ENCODE data around the gene ATP1A4. TPM values are rescaled to one million over a fixed set of nuclear protein-coding genes. Genes with fewer than 3 reads are reported as not detected.

ATP1A4 gene
- total RNA-seq, 1 experiment from 2014 or later = not detected

GRCh38 chr1:160219062-160219929 is 67.9 kb downstream of the ATP1A4 start:
- intact Hi-C loops (cut with micrococcal nuclease; ENCODE audit: unreplicated experiment) = no loop called here
- POLR2A ChIA-PET (ENCODE audit: low non-redundant PET) = no interaction called here
- Histone ChIP-seq H3K27ac (ENCODE audit: low read depth, low read length, poor library complexity, severe bottlenecking) (no peak overlapping the region), H3K27me3 (replicated peaks; ENCODE audit: insufficient read depth, low read depth, low read length, poor library complexity) (no peaks in the 10 kb centered on the region), H3K9me3 (ENCODE audit: low read depth, low read length, poor library complexity, severe bottlenecking) (no peaks in the 10 kb centered on the region), H3K4me3 (ENCODE audit: low read depth, low read length, poor library complexity, severe bottlenecking) (no peak overlapping the region), H3K36me3 (ENCODE audit: insufficient read depth, low read length, poor library complexity, severe bottlenecking) (peaks cover 91% of the 10 kb centered on the region), H3K4me1 (ENCODE audit: insufficient read depth, low read length, poor library complexity, severe bottlenecking) (no peaks in the 10 kb centered on the region)
- BruUV-seq (replicated peaks) = no TSS peak
- CTCF ChIA-PET = interaction anchor here (0.8 to 1.6 kb wide), 4 partner anchors 8 to 133 kb away, joined by 3 to 12 read pairs (median 4); no protein-coding TSS in a partner anchor
- DNase-seq (ENCODE audit: low spot score) = peak; percentile 40
- 0 out of 2 replicates have a peak, but pooled peaks have one; percentile 35 for TF ChIP-seq CTCF (conservative IDR thresholded peaks at IDR 0.05; ENCODE audit: low read depth, low read length)
- TF ChIP-seq EZH2 (IDR thresholded peaks at IDR 0.05; ENCODE audit: borderline replicate concordance, low read depth, low read length, poor library complexity, severe bottlenecking) = no peak

GRCh38 chr1:160220301-160220700 is 68.9 kb downstream of the ATP1A4 start:
- no peak for TF ChIP-seq CTCF (conservative IDR thresholded peaks at IDR 0.05; ENCODE audit: low read depth, low read length)
- TF ChIP-seq EZH2 (IDR thresholded peaks at IDR 0.05; ENCODE audit: borderline replicate concordance, low read depth, low read length, poor library complexity, severe bottlenecking) = no peak
- ChIA-PET POLR2A (ENCODE audit: low non-redundant PET) (no interaction called here), CTCF (interaction anchor here (1.1 to 1.6 kb wide), 2 partner anchors 9 to 119 kb away, joined by 3 to 12 read pairs; no protein-coding TSS in a partner anchor)
- DNase-seq (ENCODE audit: low spot score) = no peak
- Histone ChIP-seq H3K4me1 (ENCODE audit: insufficient read depth, low read length, poor library complexity, severe bottlenecking) (no peaks in the 10 kb centered on the region), H3K4me3 (ENCODE audit: low read depth, low read length, poor library complexity, severe bottlenecking) (no peak overlapping the region), H3K36me3 (ENCODE audit: insufficient read depth, low read length, poor library complexity, severe bottlenecking) (peaks cover 93% of the 10 kb centered on the region), H3K27me3 (replicated peaks; ENCODE audit: insufficient read depth, low read depth, low read length, poor library complexity) (no peaks in the 10 kb centered on the region), H3K27ac (ENCODE audit: low read depth, low read length, poor library complexity, severe bottlenecking) (no peak overlapping the region), H3K9me3 (ENCODE audit: low read depth, low read length, poor library complexity, severe bottlenecking) (no peaks in the 10 kb centered on the region)
- no TSS peak for BruUV-seq (replicated peaks)
- intact Hi-C loops (cut with micrococcal nuclease; ENCODE audit: unreplicated experiment) = no loop called here

- BruUV-seq (replicated peaks) = no TSS peak
- no peaks in the 10 kb centered on the region for H3K27me3 ChIP-seq (replicated peaks; ENCODE audit: insufficient read depth, low read depth, low read length, poor library complexity)
- no peaks in the 10 kb centered on the region for H3K9me3 ChIP-seq (ENCODE audit: low read depth, low read length, poor library complexity, severe bottlenecking)
- no peaks in the 10 kb centered on the region for H3K4me1 ChIP-seq (ENCODE audit: insufficient read depth, low read length, poor library complexity, severe bottlenecking)
- no peak overlapping the region for H3K4me3 ChIP-seq (ENCODE audit: low read depth, low read length, poor library complexity, severe bottlenecking)
- H3K36me3 ChIP-seq (ENCODE audit: insufficient read depth, low read length, poor library complexity, severe bottlenecking) = peaks cover 93% of the 10 kb centered on the region
- H3K27ac ChIP-seq (ENCODE audit: low read depth, low read length, poor library complexity, severe bottlenecking) = no peak overlapping the region
- no peak for TF ChIP-seq CTCF (conservative IDR thresholded peaks at IDR 0.05; ENCODE audit: low read depth, low read length)
- no peak for TF ChIP-seq EZH2 (IDR thresholded peaks at IDR 0.05; ENCODE audit: borderline replicate concordance, low read depth, low read length, poor library complexity, severe bottlenecking)
- no peak for DNase-seq (ENCODE audit: low spot score)
- ChIA-PET CTCF (no interaction called here), POLR2A (ENCODE audit: low non-redundant PET) (no interaction called here)
- intact Hi-C loops (cut with micrococcal nuclease; ENCODE audit: unreplicated experiment) = no loop called here
Measured at GRCh38 chr1:160221089-160221488, 69.7 kb downstream of the ATP1A4 start.

Data from A673 (cell line).